ENCODE results near the gene CHAMP1.
"Not testable (repeated sequence)": the region's sequence is repeated elsewhere in the genome, so short reads cannot be mapped to it uniquely, and the experiment has no call there.

Gene CHAMP1

DNA sequence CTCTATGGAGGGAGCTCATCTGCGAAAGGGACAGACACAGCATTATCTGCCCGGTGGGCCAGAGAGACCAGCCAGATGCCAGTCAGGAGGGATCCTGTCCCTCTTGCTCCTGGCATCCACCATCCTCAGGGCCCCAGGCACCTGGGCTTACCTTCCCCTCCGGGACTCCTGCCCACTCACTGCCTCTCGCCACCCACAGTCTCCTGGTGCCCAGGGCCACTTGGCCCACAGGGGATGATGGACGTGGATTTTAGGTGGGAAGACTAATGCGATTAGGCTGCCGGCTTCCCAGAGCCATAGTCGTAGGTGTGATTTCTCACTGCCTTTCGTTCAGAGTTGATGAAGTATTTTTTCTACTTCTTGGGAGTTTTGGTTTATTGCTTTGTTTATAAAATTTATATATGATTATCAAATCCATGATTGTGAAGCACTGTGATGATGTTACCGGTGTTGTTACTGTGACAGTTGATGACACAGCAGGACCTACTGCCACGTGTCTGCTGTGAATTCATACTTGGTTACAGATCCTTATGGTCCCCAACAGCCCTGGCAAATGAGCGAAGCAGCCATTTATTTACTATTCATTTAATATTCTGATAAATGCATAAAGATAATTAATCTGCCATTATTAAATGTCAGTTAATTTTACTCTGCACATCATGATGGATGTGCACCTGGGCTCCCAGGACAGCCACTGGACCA lies 14.5 kb upstream of the CHAMP1 start:
- DNase-seq (ENCODE audit: low read depth), result no peak

DNA sequence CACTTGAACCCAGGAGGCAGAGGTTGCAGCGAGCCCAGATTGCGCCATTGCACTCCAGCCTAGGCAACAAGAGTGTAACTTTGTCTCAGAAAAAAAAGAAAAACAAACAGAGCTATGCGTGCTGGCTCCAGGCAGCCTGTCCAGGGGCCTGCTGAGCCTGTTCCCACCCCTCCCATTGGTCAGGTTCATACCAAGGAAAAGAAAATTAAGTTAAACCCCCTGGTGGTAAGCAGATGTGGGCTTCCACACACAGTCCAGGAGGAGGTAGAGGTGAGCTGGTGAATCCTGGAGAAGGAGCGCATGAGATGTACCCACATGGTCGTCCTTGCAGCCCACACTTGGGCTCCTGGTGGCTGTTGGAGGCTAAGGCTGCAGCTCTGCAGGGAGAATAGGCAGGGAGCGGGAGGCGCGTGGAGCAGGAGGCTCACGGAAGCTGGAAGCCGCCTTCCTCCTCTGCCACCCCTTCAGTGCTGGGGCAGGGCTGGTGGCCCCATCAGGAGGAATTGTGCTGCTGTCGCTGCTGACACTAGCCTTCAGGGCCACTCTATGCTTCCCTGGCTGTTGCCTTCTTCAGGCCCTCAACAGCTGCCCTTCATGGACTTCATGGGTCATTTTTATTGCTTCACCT lies 10.5 kb upstream of the CHAMP1 start:
- no peak for DNase-seq (ENCODE audit: low read depth)

DNA sequence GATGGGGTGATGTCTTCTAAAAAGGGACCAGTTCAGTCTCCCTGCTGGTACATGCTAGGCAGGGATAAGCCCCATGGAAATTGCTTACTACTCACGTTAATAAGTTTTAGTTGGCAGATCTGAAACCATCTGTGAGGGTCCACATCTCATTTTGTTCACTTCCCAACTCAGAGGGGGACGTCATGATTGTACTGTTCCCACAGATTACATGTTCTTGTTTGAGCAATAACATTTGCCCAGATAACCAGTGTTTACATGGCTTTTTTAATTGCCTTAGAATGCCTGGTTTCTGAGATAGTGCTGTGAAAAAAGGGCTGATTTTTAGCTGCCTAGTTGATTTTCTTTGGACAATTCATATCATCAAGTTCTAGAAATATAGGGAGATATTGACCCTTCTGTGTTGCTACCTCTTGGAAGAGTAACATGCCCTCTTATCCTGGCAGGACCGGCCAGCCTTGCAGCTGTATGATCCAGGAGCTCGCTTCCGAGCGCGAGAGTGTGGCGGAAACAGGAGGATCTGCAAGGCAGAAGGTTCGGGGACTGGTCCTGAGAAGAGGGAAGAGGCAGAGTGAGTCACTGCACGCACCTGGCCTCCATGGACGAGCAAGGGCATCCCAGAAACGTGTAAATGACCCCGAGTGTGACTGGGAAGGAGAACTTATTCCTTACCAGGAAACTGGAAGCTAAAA lies 9.8 kb upstream of the CHAMP1 start:
- DNase-seq (ENCODE audit: low read depth), result no peak

DNA sequence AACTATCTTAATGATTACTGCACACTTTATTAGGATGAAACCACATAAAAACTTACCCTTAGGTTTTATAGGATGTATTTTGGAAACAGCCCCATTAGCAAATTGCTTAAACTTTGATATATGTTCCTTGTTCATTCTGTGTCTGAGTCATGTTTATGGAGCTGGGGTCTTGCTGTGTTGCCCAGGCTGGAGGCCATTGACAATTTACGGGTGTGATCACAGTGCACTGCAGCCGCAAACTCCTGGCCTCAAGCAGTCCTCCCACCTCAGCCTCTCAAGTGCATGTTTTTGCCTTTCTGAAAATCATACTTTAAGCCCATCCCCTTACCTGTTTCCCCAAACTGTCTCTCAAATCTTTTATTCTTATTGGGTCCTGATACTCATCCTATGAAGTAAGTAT lies 5.2 kb upstream of the CHAMP1 start:
- DNase-seq (ENCODE audit: low read depth), result no peak

DNA sequence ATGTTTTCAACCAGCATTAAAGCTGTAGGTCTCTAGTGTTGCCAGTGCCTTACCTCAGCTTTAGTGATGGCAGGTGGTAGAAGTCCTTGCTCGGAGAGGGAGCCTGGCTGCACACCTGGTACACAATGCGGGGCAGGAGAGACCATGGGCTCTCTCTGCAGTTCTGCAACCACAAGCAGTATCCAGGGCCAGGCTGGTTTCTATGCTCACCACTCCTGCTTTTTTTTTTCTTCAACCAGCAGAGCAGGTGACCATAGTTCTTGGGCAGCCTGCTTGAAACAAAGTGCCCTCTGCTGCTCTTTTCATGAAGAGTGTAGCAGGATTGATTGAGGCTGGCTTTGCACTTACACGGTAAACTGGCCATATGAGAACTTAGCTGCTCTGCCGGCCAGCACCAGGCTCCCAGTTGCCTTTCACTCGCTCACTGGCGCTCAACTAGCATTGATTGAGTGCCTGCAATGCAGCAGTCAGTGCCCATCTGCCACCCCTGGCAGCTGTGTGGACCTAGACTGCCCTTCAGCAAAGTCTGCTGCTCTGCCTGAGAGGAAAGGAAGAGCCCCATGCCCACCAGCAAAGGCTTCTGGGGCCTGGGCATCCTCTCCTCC lies 4.4 kb upstream of the CHAMP1 start:
- no peak for DNase-seq (ENCODE audit: low read depth)

DNA sequence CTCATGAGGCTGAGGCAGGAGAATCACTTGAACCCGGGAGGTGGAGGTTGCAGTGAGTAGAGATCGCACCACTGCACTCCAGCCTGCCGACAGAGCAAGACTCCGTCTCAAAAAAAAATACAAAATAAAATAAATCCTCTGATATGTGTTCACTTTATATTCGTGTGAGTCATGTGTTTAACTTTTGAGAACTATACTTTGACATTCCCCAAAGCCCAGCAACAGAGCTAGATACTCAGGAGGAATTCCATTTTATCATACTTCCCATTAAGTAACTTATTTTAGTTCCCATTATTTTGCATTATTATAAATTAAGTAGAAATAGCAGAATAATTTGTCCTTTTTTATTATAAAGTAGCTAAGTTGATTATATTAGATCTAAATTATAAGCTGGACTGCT lies 3.3 kb upstream of the CHAMP1 start:
- no peak for DNase-seq (ENCODE audit: low read depth)

DNA sequence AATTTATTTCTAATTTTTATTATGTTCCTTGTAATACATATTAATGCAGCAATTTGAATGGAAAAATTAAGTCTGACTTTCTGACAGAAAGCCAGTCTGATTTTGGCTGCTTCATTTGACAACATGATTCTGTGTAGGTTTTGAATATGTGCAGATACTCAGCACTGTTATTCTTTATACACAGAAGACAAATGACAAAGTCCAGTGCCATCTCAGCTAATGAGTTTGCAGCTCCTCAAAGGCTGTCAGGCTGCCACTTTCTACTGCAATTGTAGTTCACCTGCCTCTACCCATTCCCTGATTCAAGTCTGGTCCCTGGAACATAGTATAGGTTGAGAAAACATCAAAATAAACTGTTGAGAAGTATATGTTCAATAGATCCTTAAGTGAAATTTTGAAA lies 2.9 kb upstream of the CHAMP1 start:
- DNase-seq (ENCODE audit: low read depth), result no peak

DNA sequence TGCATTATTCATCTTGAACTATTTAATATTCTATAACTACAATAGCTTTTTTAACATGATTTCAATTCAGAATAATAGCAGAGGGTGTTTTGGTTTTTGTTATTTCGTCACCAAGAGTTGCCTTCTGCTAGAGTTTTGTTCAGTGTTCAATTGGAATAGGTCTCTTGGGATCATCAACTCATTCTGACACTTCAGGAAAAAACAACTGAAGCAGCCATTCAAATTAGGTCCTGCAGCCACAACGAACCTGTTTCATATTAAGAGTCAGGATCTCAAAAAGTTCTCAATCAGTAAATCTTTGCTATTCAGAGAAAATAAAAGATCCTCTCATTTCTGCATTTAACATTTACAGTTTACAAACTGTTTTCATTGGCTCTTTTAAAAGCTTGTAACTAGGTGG lies 2.4 kb upstream of the CHAMP1 start:
- no peak for DNase-seq (ENCODE audit: low read depth)

DNA sequence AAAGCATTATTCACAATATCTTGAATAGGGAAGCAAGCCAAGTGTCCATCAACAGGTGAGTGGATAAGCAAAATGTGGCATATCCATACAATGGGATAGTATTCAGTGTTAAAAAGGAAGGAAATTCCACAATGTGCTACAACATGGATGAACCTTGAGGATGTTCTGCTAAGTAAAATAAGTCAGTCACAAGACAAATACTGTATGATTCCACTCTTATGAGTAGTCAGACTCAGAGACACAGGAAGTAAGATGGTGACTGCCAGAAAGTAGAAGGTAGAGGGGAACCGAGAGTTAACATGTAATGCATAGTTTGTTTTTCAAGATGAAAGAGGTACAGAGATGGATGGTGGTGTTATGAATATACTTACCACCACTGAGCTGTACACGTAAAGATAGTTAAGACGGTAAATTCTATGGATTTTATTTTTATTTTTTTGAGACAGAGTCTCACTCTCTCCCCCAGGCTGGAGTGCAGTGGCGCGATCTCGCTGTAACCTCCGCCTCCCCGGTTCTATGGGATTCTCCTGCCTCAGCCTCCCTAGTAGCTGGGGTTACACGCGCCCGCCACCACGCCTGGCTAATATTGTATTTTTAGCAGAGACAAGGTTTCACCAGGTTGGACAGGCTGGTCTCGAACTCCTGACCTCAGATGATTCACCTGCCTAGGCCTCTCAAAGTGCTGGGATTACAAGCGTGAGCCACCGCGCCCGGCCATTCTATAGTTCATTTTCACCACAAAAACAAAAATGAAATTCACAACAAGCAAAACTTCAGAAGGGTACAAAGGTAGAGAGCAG lies 1.0 kb upstream of the CHAMP1 start:
- DNase-seq (ENCODE audit: low read depth), result no peak

DNA sequence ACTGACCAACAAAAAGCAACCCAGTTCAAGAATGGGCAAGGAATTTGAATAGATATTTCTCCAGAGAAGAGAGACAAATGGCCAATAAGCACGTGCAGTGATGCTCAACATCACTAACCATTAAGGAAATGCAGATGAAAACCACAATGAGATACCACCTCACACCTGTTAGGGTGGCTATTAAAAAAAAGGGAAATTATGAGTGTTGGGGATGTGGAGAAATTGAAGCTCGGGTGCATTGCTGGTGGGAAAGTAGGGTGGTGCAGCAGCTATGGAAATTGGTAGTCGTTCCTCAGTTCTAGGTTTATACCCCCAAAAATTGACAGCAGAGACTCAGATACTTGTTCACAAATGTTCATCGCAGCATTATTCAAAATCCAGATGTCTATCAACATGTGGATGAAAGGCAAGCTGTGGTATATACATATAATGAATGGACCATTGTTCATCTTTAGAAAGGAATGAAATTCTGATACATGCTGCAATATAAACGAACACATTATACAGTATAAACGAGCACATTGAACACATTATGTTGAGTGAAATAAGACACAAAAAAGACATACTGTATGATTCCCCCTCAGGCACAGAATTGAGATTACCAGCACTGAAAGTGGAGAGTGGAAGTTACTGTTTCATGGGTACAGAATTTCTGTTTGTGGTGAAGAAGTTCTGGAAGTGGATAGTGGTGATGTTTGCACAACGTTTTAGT lies 927 bp downstream of the CHAMP1 start:
- no peak for DNase-seq (ENCODE audit: low read depth)

DNA sequence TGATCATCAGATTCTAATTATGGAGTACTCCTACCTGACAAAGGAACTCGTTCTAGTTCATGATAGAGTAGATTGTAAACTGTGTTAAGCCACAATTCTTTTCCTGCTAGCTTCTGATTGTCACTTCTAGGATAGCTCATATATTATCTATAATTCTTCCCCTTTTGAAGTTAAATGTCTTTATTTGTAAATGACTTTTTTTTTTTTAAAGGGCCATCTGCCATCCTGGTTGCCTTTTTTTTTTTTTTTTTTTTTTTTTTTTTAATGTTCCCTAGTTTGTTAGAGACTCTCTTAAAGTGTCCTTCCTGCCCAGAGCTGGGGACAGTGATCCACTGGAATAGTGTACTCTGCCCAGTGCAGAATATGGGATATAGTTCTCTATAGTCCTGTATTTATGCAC lies 4.3 kb downstream of the CHAMP1 start:
- no peak for DNase-seq (ENCODE audit: low read depth)

DNA sequence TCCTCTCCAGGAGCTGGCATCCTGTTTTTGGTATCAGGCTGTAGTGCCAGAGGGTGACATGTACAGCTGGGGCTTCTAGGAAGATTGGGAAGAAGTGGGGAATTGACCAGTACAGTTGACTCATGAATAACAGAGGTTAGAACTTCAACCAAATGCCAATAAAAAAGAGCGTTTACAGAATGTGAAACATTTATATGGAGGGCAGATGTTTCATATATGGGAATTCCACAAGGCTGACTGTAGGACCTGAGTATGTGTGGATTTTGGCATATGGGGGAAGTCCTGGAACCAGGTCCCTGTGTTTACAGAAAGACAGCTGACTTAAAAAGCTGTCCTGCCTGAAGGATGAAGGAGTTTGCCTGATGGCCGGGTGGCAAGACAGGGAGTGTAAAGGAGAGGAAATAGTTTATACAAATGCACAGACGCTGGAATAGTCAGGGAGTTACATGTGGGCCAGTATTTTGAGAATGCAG lies 5.2 kb downstream of the CHAMP1 start:
- no peak for DNase-seq (ENCODE audit: low read depth)

DNA sequence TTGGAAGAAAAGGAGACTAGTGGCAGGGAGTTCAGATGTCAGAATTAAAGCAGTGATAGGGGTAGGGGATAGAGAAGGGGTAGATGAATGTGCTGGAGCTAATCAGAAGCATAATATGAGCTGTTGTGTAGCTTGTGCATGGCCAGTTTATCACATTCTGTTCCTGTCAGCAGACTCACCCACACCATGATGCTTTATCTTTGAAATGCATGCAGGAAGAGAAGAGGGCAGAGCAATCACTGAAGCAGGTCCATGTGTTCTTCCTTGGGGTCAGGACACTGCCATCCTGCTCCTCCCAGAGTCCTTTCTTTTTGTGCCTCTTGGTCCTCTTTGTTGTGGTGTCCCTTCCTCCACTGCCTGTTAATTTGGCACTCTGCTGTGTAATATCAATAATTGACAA lies 5.8 kb downstream of the CHAMP1 start:
- no peak for DNase-seq (ENCODE audit: low read depth)

DNA sequence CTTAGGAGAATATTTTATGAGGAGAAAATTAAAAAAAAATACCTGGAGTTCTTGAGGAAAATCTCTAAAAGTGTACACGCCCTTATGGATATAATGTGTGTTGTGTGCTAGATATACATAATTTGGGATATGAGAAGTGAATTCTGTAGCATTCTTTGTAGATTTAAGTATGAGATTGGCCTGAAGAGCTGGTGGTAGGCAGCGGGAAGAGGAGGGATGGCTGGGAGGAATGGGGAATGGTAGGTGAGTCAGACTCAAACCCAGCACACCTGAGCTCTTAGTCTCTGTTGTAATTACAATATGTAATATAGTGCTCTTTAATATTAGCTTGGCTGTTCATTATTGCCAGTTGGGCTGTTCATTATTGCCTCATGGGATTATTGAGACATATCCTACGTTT lies 7.0 kb downstream of the CHAMP1 start:
- no peak for DNase-seq (ENCODE audit: low read depth)

DNA sequence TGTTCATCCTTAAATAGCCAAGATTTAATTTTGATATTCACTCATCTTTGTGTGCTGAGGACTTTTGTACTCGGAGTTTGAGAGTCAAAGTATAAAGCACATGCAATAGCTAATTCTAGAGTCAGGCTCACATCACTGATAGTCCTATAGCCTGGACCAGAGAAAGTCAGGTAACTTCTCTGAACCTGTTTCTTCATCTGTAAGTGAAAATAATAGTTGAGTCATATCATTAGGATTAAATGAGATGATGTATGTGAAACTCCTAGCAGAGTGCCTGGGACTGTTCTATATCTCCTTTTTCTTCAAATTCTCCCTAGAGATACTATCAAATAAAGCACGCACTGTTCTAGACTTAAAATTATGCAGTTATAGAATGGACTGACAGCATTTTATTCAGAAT lies 9.0 kb downstream of the CHAMP1 start:
- no peak for DNase-seq (ENCODE audit: low read depth)

DNA sequence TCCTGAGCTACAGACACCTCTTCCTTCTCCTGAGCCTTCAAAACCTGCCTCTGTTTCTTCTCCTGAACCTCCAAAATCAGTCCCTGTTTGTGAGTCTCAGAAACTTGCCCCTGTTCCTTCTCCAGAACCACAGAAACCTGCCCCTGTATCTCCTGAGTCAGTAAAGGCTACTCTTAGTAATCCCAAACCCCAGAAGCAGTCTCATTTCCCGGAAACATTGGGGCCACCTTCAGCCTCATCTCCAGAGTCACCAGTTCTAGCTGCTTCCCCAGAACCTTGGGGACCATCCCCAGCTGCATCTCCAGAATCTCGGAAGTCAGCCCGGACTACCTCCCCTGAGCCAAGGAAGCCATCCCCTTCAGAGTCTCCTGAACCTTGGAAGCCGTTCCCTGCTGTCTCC lies 10.0 kb downstream of the CHAMP1 start:
- DNase-seq (ENCODE audit: low read depth), result no peak

DNA sequence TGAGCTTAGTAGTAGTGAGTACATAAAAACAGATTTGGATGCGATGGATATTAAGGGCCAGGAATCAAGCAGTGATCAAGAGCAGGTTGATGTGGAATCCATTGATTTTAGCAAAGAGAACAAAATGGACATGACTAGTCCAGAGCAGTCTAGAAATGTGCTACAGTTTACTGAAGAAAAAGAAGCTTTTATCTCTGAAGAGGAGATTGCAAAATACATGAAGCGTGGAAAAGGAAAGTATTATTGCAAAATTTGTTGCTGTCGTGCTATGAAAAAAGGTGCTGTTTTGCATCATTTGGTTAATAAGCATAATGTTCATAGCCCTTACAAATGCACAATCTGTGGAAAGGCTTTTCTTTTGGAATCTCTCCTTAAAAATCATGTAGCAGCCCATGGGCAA lies 11.4 kb downstream of the CHAMP1 start:
- no peak for DNase-seq (ENCODE audit: low read depth)

DNA sequence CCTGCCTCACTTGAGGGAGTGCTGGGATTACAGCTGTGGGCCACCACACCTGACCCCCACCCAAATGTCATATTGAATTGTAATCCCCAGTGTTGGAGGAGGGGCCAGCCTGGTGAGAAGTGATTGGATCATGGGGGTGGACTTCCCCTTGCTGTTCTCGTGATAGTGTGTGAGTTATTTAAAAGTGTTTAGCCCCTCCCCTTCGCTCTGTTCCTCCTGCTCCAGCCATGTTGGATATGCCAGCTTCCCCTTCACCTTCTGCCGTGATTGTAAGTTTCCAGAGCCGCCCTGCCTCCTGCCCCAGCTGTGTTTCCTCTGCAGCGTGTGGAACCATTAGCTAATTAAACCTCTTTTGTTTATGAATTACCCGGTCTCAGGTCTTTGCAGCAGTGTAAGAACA lies 13.7 kb downstream of the CHAMP1 start:
- no peak for DNase-seq (ENCODE audit: low read depth)

DNA sequence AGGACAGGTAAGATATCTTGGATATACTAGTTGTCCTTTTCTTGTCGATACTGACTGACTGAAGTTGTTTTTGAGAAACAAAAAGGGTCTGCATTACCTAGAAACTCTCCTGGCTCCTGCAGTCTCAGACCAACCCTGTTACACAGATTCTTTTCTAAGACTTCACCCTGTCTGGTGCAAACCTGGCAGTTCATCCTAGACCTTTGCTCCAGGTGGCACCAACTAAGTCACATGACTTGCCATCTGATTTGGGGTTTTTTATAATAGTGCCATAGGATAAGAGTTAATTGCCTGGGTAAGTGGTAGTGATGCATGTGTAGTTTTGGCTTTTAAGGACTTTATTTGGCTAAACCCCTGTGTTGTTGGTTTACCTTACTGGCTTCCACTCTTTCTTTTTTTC lies 14.3 kb downstream of the CHAMP1 start:
- DNase-seq (ENCODE audit: low read depth), result no peak

DNA sequence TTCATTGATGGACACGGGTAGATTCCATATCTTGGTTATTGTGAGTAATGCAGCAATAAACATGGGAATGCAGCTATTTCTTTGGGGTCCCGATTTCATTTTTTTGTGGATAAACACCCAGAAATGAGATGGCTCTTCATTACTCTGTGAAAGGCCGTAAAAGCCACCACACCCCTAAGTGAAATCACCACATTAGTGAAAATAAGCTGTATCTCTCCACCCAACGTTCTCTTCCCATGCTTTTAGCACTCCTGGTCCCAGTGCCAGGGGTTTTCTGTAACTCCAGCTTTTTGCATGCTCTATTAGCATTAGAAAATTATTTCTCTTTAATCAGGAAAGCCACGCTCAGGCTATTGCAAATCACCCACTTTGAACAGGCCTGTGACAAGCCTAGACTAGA lies 15.8 kb downstream of the CHAMP1 start:
- no peak for DNase-seq (ENCODE audit: low read depth)

DNA sequence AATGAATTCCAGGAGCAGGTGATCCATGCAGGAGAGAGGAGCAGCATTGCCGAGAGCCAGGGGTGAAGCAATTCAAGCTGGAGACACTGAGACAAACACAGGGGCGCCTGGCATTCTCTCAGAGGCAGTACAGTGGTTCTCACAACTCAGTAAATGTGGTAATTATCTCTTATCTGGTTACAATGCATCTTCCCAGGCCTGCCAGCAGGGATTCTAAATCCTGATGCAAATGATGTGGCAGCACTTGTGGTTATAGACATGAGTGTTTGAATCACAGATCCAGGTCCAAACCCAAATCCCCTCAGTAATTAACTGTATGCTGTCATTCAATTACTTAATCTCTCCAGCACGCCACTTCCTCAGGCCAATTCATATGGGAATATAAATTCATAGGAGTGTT lies 19.6 kb downstream of the CHAMP1 start:
- DNase-seq (ENCODE audit: low read depth), result not testable (repeated sequence)

All from CMK (cell line).